HUES48 (cell line): Measurements from ENCODE around the gene UTP3.
"Not testable (repeated sequence)": the region's sequence is repeated elsewhere in the genome, so short reads cannot be mapped to it uniquely, and the experiment has no call there.

ENCODE experiments used
- H3K27ac ChIP-seq: one replicate; pipeline ENCODE4 v1.7.0; 2013; ENCODE audit warnings: low read depth, low read length, inconsistent platforms
- H3K27me3 ChIP-seq: 2 replicates; pipeline ENCODE4 v1.6.1; 2013; ENCODE audit warnings: mild to moderate bottlenecking, low read length; ENCODE audit not compliant: control insufficient read depth, insufficient read depth
- H3K36me3 ChIP-seq: 2 replicates; pipeline ENCODE4 v1.6.1; 2013; ENCODE audit warnings: low read length; ENCODE audit not compliant: control insufficient read depth, insufficient read depth
- H3K4me1 ChIP-seq: 2 replicates; pipeline ENCODE4 v1.6.1; 2013; ENCODE audit warnings: mild to moderate bottlenecking, low read length; ENCODE audit not compliant: control insufficient read depth, insufficient read depth
- H3K4me3 ChIP-seq: 2 replicates; pipeline ENCODE4 v1.5.1; 2013; ENCODE audit warnings: mild to moderate bottlenecking, low read depth, low read length
- H3K9ac ChIP-seq: 2 replicates; pipeline ENCODE4 v1.6.1; 2013; ENCODE audit warnings: mild to moderate bottlenecking, low read depth, low read length, moderate library complexity
- H3K9me3 ChIP-seq: 2 replicates; pipeline ENCODE4 v1.6.1; 2013; ENCODE audit warnings: low read length; ENCODE audit not compliant: control insufficient read depth, insufficient read depth

The UTP3 gene

DNA sequence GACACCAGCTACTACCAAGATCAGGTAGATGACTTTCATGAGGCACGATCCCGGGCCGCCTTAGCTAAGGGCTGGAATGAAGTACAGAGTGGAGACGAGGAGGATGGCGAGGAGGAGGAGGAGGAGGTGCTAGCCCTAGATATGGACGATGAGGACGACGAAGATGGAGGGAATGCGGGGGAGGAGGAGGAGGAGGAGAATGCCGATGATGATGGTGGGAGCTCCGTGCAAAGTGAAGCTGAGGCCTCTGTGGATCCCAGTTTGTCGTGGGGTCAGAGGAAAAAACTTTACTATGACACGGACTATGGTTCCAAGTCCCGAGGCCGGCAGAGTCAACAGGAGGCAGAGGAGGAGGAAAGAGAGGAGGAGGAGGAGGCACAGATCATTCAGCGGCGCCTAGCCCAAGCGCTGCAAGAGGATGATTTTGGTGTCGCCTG, 481 bp downstream of the UTP3 start:
- H3K27me3 ChIP-seq, result no peaks in the 10 kb centered on the region
- peaks cover 8% of the 10 kb centered on the region; the same call in 1 of the 2 replicates for H3K4me1 ChIP-seq
- peak overlapping the region; percentile 96 for H3K27ac ChIP-seq
- H3K36me3 ChIP-seq, result peaks cover 13% of the 10 kb centered on the region
- H3K9ac ChIP-seq, result peak overlapping the region; percentile 87
- peak overlapping the region; percentile 94 for H3K4me3 ChIP-seq
- no peaks in the 10 kb centered on the region for H3K9me3 ChIP-seq

DNA sequence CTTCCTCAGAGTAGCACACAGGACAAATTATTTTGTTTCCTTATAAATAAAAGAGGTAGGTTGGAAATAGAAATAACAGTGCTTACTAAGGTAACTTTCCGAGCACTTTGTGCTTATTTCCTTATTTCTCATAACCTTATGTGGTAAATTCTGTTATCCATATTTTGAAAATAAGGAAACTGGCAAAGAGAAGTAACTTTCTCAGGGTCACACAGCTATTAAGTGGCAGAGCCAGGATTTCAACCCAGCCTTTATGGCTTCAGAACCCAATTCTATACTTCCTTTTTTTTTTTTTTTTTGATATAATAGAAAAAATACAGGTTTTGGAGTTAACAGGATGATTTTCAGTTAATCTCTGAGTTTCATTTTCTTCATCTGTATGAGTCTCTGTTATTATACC, 3.3 kb downstream of the UTP3 start:
- peaks cover 13% of the 10 kb centered on the region for H3K36me3 ChIP-seq
- H3K9me3 ChIP-seq, result no peaks in the 10 kb centered on the region
- H3K4me1 ChIP-seq, result peaks cover 8% of the 10 kb centered on the region; the same call in 1 of the 2 replicates
- H3K27me3 ChIP-seq, result no peaks in the 10 kb centered on the region
- no peak overlapping the region for H3K27ac ChIP-seq
- H3K4me3 ChIP-seq, result no peak overlapping the region
- no peak overlapping the region for H3K9ac ChIP-seq

DNA sequence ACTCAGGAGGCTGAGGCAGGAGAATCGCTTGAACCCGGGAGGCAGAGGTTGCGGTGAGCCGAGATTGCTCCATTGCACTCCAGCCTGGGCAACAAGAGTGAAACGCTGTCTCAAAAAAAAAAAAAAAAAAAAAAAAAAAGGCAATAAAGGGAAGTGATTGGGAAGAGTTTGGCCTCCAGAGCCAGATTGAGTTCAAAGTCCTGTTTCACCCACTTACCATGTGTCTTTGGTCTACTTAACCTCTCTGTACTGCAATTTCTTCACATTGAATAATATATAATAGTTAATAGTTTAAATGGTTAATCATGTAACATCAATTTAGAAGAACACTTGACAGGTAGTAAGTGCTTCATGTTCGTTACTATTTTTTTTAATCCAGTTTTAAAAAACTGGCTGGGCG, 6.3 kb downstream of the UTP3 start:
- not testable (repeated sequence) for H3K4me1 ChIP-seq, H3K9me3 ChIP-seq, H3K27ac ChIP-seq, H3K27me3 ChIP-seq, H3K4me3 ChIP-seq, H3K9ac ChIP-seq
- peaks cover 13% of the 10 kb centered on the region for H3K36me3 ChIP-seq

DNA sequence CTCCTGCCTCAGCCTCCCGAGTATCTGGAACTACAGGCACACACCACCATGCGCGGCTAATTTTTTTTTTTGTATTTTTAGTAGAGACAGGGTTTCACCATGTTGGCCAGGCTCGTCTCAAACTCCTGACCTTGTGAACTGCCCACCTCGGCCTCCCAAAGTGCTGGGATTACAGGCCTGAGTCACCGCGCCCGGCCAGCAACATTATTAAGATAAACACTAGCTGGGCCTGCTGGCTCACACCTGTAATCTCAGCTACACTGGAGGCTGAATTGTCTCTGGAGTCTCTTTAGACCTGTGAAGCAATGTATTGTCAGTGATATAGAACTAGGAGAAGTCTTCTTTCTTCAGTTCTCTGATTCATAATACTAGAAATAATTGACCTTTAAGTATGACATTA, 10.1 kb downstream of the UTP3 start:
- not testable (repeated sequence) for H3K9ac ChIP-seq, H3K27me3 ChIP-seq, H3K4me3 ChIP-seq, H3K4me1 ChIP-seq, H3K27ac ChIP-seq, H3K9me3 ChIP-seq, H3K36me3 ChIP-seq

DNA sequence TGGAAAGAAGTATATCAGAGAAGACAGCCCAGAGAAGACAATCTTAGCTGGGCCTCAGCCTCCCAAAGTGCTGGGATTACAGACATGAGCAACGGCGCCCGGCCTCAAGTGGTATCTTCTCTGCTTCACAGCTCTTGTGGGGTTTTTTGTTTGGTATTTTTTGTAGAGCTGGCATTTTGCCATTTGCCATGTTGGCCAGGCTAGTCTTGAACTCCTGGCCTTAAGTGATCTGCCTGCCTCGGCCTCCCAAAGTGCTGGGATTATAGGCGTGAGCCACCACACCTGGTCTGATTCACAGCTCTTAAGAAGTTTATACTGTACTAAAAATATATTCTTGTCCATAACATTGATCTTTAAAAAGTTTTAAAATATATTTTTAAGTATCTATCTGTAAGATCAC, 12.4 kb downstream of the UTP3 start:
- no peaks in the 10 kb centered on the region for H3K9me3 ChIP-seq
- no peak overlapping the region for H3K4me3 ChIP-seq
- no peaks in the 10 kb centered on the region for H3K36me3 ChIP-seq
- no peak overlapping the region for H3K9ac ChIP-seq
- H3K4me1 ChIP-seq, result no peaks in the 10 kb centered on the region
- no peak overlapping the region for H3K27ac ChIP-seq
- no peaks in the 10 kb centered on the region for H3K27me3 ChIP-seq

DNA sequence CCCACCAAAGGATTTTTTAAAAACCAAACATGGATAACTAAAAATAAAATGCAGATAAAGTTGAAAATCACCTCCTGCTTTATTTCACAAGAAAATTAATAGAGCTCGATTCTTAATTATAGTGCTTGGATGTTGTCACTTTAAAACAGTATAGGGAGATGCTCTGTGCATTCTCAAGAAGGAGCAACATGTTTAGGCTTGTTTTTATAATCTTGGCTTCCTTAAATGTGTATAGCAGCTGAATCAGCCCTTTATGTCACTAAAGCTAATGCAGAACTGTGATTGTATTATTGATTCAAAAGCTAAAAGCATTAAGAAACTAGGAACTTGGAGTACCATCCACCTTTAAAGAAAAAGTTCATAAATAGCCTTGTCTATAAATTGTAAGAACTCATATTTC, 12.9 kb downstream of the UTP3 start:
- H3K4me1 ChIP-seq, result 0 out of 2 replicates have a peak, but pooled peaks cover 5% of the 10 kb centered on the region
- no peaks in the 10 kb centered on the region for H3K27me3 ChIP-seq
- no peak overlapping the region for H3K9ac ChIP-seq
- no peaks in the 10 kb centered on the region for H3K9me3 ChIP-seq
- no peak overlapping the region for H3K4me3 ChIP-seq
- no peak overlapping the region for H3K27ac ChIP-seq
- no peaks in the 10 kb centered on the region for H3K36me3 ChIP-seq

DNA sequence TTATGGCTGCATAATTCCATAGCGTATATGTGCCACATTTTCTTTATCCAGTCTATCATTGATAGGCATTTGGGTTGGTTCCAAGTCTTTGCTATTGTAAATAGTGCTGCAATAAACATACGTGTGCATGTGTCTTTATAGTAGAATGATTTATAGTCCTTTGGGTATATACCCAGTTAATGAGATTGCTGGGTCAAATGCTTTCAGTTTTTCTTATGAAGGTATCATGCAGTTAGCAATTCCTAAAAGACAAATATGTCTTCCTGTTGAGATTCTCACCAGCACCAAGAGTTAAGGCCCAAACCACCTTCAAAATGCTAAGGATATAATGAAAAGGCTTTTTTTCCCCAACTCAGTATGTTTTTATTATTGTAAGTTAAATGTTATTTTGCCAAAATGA, 14.3 kb downstream of the UTP3 start:
- H3K9ac ChIP-seq, H3K4me3 ChIP-seq, H3K9me3 ChIP-seq, H3K27me3 ChIP-seq, H3K36me3 ChIP-seq, H3K27ac ChIP-seq: not testable (repeated sequence)
- H3K4me1 ChIP-seq, result 0 out of 2 replicates have a peak, but pooled peaks cover 11% of the 10 kb centered on the region

DNA sequence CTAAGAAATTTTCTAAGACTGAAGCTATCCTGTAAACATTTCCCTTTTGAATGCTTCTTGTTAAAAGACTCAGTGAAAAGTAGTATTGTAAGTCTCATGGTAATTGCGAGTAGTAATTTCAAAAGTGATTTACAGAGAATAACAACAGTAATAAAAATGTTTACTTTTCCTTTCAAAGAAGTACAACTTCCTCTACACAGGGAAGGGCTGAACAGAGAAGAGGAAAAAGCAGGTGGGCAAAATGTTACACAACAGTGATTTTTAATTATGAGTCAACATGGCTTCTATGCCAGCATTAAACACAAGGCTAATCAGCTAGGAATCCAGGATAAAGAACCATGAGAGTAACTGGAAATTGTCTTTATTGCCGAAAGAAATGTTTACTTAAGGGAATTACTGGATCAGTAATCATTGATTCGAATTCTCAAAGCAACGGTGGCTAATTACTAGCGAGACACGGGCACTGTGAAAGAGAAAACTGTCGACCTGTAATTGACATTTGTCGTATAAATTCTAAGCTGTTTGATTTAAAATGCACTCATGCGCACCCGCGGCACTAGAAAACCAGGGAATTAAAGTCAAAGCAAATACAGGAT, 15.4 kb downstream of the UTP3 start:
- no peaks in the 10 kb centered on the region for H3K36me3 ChIP-seq
- H3K4me1 ChIP-seq, result 0 out of 2 replicates have a peak, but pooled peaks cover 11% of the 10 kb centered on the region
- H3K27me3 ChIP-seq, result no peaks in the 10 kb centered on the region
- peak overlapping the region; percentile 75 for H3K4me3 ChIP-seq
- peak overlapping the region; percentile 92 for H3K27ac ChIP-seq
- no peaks in the 10 kb centered on the region for H3K9me3 ChIP-seq
- peak overlapping the region; percentile 73; the same call in 1 of the 2 replicates for H3K9ac ChIP-seq

DNA sequence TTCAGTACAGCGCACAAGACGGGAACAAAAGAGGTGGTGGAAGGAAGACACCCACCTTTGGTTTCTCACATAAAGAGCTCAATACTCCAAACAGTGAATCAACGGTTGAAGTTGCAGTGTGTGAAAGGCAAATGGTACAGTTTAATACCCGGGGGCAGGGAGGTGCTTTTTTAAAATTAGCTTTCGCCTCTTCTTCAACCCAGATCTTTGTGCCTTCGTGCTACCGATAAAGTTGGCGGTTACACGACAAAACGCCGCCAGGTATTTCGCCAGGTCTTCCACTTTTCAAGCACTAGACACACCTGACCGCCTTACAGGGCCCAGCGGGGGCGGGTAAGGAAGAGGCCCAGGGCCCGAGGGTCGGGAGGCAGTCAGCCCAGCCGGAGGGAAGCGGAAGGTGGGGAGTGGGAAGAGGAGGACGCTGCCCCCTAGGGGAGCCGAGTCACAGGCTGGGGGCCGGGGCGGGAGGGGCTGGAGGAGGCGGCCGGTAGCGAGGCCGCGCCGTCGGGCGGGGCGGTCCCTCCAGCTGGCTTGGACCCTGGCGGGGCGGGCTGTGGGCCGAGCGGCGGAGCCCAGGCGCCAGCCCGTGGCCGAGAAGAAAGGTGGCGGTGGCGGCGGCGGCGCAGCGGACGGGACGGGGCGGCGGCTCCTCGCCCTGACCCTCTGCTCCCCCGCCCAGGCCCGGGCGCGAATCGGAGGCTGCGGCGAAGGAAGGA, 16.0 kb downstream of the UTP3 start:
- Histone ChIP-seq H3K36me3 (no peaks in the 10 kb centered on the region), H3K4me3 (peak overlapping the region; percentile 75), H3K9ac (peak overlapping the region; percentile 73), H3K4me1 (peaks cover 13% of the 10 kb centered on the region; the same call in 1 of the 2 replicates), H3K27ac (peak overlapping the region; percentile 92), H3K9me3 (no peaks in the 10 kb centered on the region), H3K27me3 (no peaks in the 10 kb centered on the region)

DNA sequence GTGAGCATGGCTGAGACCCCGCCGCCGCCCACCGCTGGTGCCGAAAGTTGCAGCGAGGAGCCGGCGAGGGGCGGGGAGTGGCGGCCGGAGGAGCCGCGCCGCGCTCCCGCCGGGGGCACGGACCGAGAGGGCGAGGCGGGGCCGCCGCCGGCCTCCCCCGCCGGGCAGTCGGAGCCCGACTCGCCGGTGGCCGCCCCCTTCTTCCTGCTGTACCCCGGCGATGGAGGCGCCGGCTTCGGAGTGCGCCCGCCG, 16.5 kb downstream of the UTP3 start:
- H3K36me3 ChIP-seq, result no peaks in the 10 kb centered on the region
- peaks cover 18% of the 10 kb centered on the region; the same call in 1 of the 2 replicates for H3K4me1 ChIP-seq
- no peaks in the 10 kb centered on the region for H3K27me3 ChIP-seq
- H3K27ac ChIP-seq, result peak overlapping the region; percentile 92
- H3K9me3 ChIP-seq, result no peaks in the 10 kb centered on the region
- H3K4me3 ChIP-seq, result peak overlapping the region; percentile 75
- peak overlapping the region; percentile 67; the same call in 1 of the 2 replicates for H3K9ac ChIP-seq

DNA sequence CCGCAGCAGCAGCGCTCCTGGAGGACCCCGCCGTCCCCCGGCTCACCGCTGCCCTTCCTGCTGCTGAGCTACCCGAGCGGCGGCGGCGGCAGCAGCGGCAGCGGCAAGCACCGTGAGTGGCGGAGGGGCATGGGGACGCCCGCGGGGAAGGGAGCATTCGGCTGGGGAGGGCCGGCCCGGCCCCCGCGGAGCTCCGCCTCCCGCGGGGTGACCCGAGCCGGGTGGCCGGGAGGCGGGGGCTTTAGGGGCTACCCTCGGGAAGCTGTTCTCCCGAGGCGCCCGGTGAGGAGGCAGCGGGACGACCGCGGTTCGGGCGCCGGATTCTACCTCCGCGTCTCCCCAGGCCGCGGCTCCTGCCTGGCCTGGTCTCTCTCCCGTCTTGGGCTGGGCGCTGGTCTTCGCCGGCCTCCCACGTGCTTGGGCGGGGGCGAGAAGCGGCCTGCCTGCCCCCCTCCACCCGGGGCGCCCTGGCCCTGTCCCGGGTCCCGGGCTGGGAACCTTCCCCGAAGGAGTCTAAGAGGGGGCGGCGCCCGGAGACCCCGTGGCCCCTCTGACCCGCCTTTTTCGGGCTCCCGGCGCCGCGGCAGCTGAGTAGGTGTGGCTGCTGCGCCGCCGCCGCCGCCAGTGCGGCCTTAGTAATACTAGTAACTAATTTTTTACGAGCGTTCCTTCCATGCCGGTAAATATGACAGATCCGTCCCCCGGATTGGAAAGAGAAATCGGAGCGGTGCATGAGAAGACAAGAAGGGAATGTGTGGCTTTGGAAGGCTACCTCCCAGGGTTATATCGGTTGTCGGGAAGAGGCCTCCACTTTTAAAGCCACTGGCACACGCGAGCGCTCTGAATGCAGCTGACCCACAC, 17.1 kb downstream of the UTP3 start:
- Histone ChIP-seq H3K27me3 (no peaks in the 10 kb centered on the region), H3K36me3 (no peaks in the 10 kb centered on the region), H3K9ac (peak overlapping the region; percentile 67), H3K4me3 (peak overlapping the region; percentile 75), H3K9me3 (no peaks in the 10 kb centered on the region), H3K27ac (peak overlapping the region; percentile 92), H3K4me1 (peaks cover 20% of the 10 kb centered on the region; the same call in 1 of the 2 replicates)
